G401.6 (cell line): ENCODE measurements around the gene ATP9A.

Experiments
- FAIRE-seq: peaks from 2 replicates; lab custom pipeline; 2012; peaks lifted over from hg19 to GRCh38; lab: Jason Lieb, UNC

The ATP9A gene

GRCh38 chr20:51595744-51596143 is 172.4 kb downstream of the ATP9A start:
- no peak for FAIRE-seq

- peak; percentile 91 for FAIRE-seq
Observed at GRCh38 chr20:51595058-51595532, 173.1 kb downstream of the ATP9A start.

GRCh38 chr20:51594236-51595057 is 173.7 kb downstream of the ATP9A start:
- FAIRE-seq: no peak

- FAIRE-seq: no peak
Observed at GRCh38 chr20:51593584-51593983, 174.6 kb downstream of the ATP9A start.

GRCh38 chr20:51592564-51592963 is 175.6 kb downstream of the ATP9A start:
- FAIRE-seq: no peak

GRCh38 chr20:51591871-51592270 is 176.3 kb downstream of the ATP9A start:
- FAIRE-seq: no peak

GRCh38 chr20:51588762-51589161 is 179.4 kb downstream of the ATP9A start:
- FAIRE-seq: no peak

GRCh38 chr20:51587145-51587544 is 181.0 kb downstream of the ATP9A start:
- FAIRE-seq: no peak

- no peak for FAIRE-seq
Observed at GRCh38 chr20:51586005-51586440, 182.2 kb downstream of the ATP9A start.

GRCh38 chr20:51585148-51585547 is 183.0 kb downstream of the ATP9A start:
- no peak for FAIRE-seq

GRCh38 chr20:51584737-51585136 is 183.5 kb downstream of the ATP9A start:
- FAIRE-seq: no peak

GRCh38 chr20:51584116-51584515 is 184.1 kb downstream of the ATP9A start:
- FAIRE-seq: no peak

- no peak for FAIRE-seq
Observed at GRCh38 chr20:51583499-51583898, 184.7 kb downstream of the ATP9A start.

- FAIRE-seq: no peak
Observed at GRCh38 chr20:51583073-51583472, 185.1 kb downstream of the ATP9A start.

GRCh38 chr20:51581571-51581970 is 186.6 kb downstream of the ATP9A start:
- FAIRE-seq: no peak

- no peak for FAIRE-seq
Observed at GRCh38 chr20:51579137-51579536, 189.1 kb downstream of the ATP9A start.

- FAIRE-seq: no peak
Observed at GRCh38 chr20:51578145-51578459, 190.1 kb downstream of the ATP9A start.

GRCh38 chr20:51577432-51578144 is 190.6 kb downstream of the ATP9A start:
- FAIRE-seq: no peak

- FAIRE-seq: no peak
Observed at GRCh38 chr20:51575486-51575885, 192.7 kb downstream of the ATP9A start.

- no peak for FAIRE-seq
Observed at GRCh38 chr20:51574248-51575033, 193.7 kb downstream of the ATP9A start.

- no peak for FAIRE-seq
Observed at GRCh38 chr20:51573576-51574243, 194.5 kb downstream of the ATP9A start.

GRCh38 chr20:51571460-51571794 is 196.8 kb downstream of the ATP9A start:
- no peak for FAIRE-seq
